VCaP (cell line): ENCODE data around the gene SSR3.

Experiments used
- H3K27ac ChIP-seq: fragments of 450-650 bp; 2 replicates; pipeline ENCODE4 v1.5.1; 2017
- TF ChIP-seq, protein P1 (sequence below): fragments of 450-650 bp; conservative IDR thresholded peaks from 2 replicates; pipeline ENCODE4 v1.5.1; 2017; ENCODE audit warnings: mild to moderate bottlenecking, moderate library complexity

The SSR3 gene

DNA sequence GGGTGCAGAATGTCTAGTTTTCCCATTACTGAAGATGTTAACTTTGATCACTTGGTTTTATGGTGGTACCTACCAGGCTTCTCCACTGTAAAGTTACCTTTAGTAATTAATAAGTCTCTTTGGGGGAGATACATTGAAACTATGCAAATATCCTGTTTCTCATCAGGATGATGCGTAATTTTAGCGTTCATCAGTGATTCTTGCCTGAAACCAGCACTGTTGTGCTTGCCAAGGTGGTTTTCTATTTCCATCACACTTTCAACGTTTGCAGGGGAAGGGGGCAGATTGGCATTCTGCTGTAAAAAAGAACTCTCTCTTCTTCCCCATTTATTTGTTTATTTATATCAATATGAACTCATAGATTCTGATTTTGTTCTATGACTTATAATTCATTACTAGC is 61.0 kb downstream of the SSR3 start:
- no peak overlapping the region for H3K27ac ChIP-seq
- TF ChIP-seq, protein P1, sequence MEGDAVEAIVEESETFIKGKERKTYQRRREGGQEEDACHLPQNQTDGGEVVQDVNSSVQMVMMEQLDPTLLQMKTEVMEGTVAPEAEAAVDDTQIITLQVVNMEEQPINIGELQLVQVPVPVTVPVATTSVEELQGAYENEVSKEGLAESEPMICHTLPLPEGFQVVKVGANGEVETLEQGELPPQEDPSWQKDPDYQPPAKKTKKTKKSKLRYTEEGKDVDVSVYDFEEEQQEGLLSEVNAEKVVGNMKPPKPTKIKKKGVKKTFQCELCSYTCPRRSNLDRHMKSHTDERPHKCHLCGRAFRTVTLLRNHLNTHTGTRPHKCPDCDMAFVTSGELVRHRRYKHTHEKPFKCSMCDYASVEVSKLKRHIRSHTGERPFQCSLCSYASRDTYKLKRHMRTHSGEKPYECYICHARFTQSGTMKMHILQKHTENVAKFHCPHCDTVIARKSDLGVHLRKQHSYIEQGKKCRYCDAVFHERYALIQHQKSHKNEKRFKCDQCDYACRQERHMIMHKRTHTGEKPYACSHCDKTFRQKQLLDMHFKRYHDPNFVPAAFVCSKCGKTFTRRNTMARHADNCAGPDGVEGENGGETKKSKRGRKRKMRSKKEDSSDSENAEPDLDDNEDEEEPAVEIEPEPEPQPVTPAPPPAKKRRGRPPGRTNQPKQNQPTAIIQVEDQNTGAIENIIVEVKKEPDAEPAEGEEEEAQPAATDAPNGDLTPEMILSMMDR = no peak

DNA sequence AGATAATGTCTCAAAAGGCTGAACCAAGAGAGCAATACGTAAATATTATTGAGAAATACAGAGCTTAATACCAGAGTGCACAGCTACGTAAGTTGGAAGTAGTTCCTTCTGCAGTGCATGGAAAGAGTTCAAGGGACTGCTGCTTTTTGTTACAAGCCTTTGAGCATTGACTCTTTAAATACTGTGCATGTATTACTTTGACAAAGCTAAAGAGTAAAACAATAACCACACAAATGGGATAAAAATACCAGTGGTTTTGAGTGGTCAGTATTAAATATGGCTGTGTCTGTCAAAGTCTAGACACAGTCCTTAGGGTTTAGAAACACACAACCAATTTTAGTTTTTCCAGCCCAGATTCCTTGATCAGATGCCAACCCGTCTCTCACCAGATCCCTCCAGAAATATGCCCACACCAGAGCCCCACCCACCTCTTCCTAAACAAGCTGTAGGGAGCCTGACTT is 62.1 kb downstream of the SSR3 start:
- TF ChIP-seq, protein P1 = no peak
- no peak overlapping the region for H3K27ac ChIP-seq

DNA sequence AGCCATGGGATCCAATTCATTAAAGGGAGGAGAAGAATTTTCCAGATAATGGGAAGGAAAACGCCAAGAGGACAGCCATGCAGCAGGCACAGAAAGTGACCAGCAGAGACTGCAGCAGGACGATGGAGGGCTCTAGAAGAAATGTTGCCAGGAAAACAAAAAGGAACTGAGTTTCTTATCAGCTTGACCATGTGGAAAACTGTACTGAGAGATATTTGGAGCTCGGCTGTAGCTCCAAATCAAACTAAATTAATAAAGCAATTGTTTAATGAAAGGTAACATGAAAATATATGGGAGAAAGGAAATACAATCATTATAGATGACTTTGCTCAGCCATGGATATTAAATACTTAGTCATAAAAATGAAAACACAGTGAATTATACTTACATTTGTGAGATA is 63.7 kb downstream of the SSR3 start:
- H3K27ac ChIP-seq = no peak overlapping the region
- TF ChIP-seq, protein P1 = no peak
